ENCODE measurements around the gene RMRP.

DNA sequence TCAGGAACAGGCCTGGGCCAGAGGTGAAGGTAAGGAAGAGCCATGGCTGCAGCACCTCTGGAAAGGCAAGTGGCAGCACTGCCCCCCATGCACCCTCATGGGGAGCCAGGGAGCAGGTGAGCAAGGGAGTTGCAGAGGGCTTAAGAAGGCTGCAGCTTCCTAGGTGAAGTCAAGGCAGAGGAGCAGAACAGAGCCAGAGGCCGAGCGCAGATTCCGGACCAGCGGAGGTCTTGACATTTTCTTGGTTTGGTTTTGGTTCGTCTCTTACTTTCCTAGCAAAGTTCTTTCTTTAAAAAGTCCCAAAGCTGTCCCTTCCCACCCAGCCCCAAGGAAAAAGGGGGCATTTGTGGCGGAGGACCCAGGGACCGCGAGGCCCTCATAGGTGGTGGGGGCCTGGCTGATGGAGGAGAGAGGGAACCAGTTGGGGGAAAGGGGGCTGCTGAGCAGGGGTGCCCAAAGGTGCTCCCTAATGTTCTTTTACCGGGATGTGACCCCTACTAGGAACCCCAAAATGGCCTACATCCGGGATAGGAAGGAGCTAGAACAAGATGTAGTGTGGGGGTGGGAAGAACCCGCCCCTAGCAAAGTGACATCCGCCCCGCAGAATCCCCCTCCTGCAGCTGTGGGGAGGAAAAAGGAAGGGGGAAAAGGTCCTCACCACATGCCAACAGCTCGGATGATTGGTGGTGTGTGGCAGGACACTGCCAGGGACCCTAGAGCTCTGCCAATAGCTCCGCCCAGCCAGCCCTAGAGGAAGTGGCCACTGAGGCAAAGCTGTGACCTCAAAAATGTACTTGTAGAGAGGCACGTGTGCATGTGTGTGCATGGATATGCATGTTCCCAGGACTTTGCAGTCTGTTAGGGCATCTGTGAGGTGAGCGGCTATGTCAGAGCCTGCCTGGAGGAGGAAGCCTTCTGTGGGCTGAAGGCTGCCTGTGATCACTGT lies 38.7 kb downstream of the RMRP start:
- TF ChIP-seq, protein P1, sequence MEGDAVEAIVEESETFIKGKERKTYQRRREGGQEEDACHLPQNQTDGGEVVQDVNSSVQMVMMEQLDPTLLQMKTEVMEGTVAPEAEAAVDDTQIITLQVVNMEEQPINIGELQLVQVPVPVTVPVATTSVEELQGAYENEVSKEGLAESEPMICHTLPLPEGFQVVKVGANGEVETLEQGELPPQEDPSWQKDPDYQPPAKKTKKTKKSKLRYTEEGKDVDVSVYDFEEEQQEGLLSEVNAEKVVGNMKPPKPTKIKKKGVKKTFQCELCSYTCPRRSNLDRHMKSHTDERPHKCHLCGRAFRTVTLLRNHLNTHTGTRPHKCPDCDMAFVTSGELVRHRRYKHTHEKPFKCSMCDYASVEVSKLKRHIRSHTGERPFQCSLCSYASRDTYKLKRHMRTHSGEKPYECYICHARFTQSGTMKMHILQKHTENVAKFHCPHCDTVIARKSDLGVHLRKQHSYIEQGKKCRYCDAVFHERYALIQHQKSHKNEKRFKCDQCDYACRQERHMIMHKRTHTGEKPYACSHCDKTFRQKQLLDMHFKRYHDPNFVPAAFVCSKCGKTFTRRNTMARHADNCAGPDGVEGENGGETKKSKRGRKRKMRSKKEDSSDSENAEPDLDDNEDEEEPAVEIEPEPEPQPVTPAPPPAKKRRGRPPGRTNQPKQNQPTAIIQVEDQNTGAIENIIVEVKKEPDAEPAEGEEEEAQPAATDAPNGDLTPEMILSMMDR (IDR thresholded peaks at IDR 0.05) = no peak
- TF ChIP-seq POLR2A (IDR thresholded peaks at IDR 0.05) = no peak

Data from vagina (tissue), 2 donors.